Measurements from ENCODE around the gene ATP11C.
"Not testable (repeated sequence)": the region's sequence is repeated elsewhere in the genome, so short reads cannot be mapped to it uniquely, and the experiment has no call there.

ATP11C gene

GRCh38 chrX:139864640-139865039, 68.2 kb downstream of the ATP11C start:
- Histone ChIP-seq H3K27ac (replicated peaks) (no peak overlapping the region), H3K4me3 (replicated peaks; ENCODE audit: insufficient read depth, low read length) (no peak overlapping the region), H3K27me3 (ENCODE audit: insufficient read depth, poor library complexity, severe bottlenecking) (no peaks in the 10 kb centered on the region)
- TF ChIP-seq SPI1 (IDR thresholded peaks at IDR 0.05; ENCODE audit: borderline replicate concordance, low read depth) (no peak), POLR2AphosphoS5 (IDR thresholded peaks at IDR 0.05; ENCODE audit: low read depth) (no peak), REST (IDR thresholded peaks at IDR 0.05; ENCODE audit: insufficient replicate concordance, low read depth) (no peak), CTCF (IDR thresholded peaks at IDR 0.05; ENCODE audit: insufficient read depth, low read length) (no peak), GABPA (IDR thresholded peaks at IDR 0.05; ENCODE audit: low read depth) (no peak)
- DNase-seq (ENCODE audit: low read depth in 1 of 2, low spot score in 1 of 2) = no peak

GRCh38 chrX:139862208-139862607, 70.6 kb downstream of the ATP11C start:
- Histone ChIP-seq H3K27ac (replicated peaks) (no peak overlapping the region), H3K4me3 (replicated peaks; ENCODE audit: insufficient read depth, low read length) (no peak overlapping the region), H3K27me3 (ENCODE audit: insufficient read depth, poor library complexity, severe bottlenecking) (no peaks in the 10 kb centered on the region)
- TF ChIP-seq CTCF (IDR thresholded peaks at IDR 0.05; ENCODE audit: insufficient read depth, low read length) (no peak), GABPA (IDR thresholded peaks at IDR 0.05; ENCODE audit: low read depth) (no peak), SPI1 (IDR thresholded peaks at IDR 0.05; ENCODE audit: borderline replicate concordance, low read depth) (no peak), REST (IDR thresholded peaks at IDR 0.05; ENCODE audit: insufficient replicate concordance, low read depth) (no peak), POLR2AphosphoS5 (IDR thresholded peaks at IDR 0.05; ENCODE audit: low read depth) (no peak)
- DNase-seq (ENCODE audit: low read depth in 1 of 2, low spot score in 1 of 2) = no peak

GRCh38 chrX:139856826-139857225, 76.0 kb downstream of the ATP11C start:
- H3K27me3 ChIP-seq (ENCODE audit: insufficient read depth, poor library complexity, severe bottlenecking); DNase-seq (ENCODE audit: low read depth in 1 of 2, low spot score in 1 of 2); H3K27ac ChIP-seq (replicated peaks); H3K4me3 ChIP-seq (replicated peaks; ENCODE audit: insufficient read depth, low read length): not testable (repeated sequence)

GRCh38 chrX:139851730-139852129, 81.1 kb downstream of the ATP11C start:
- DNase-seq (ENCODE audit: low read depth in 1 of 2, low spot score in 1 of 2) = no peak
- no peaks in the 10 kb centered on the region for H3K27me3 ChIP-seq (ENCODE audit: insufficient read depth, poor library complexity, severe bottlenecking)
- no peak for TF ChIP-seq POLR2AphosphoS5 (IDR thresholded peaks at IDR 0.05; ENCODE audit: low read depth)
- TF ChIP-seq REST (IDR thresholded peaks at IDR 0.05; ENCODE audit: insufficient replicate concordance, low read depth) = no peak
- TF ChIP-seq SPI1 (IDR thresholded peaks at IDR 0.05; ENCODE audit: borderline replicate concordance, low read depth) = no peak
- H3K27ac ChIP-seq (replicated peaks) = no peak overlapping the region
- H3K4me3 ChIP-seq (replicated peaks; ENCODE audit: insufficient read depth, low read length) = no peak overlapping the region

Data from HL-60 (cell line).